Lower leg skin (tissue), 3 donors: Measurements from ENCODE around the gene WNK2.

Source experiments
- POLR2A ChIP-seq, 2 donors: fragments of 450-650 bp; IDR thresholded peaks; one replicate each; pipeline ENCODE4 v1.6.1; 2016 to 2017; ENCODE audit warnings: antibody characterized with exemption in 2 of 2, mild to moderate bottlenecking in 1 of 2, moderate library complexity in 1 of 2
- TF ChIP-seq, protein P1 (sequence below), 3 donors: fragments of 450-650 bp; IDR thresholded peaks; one replicate each; pipeline ENCODE4 v1.5.1; 2016; ENCODE audit warnings: antibody characterized with exemption in 3 of 3, mild to moderate bottlenecking in 3 of 3, moderate library complexity in 2 of 3

GRCh38 chr9:93216073-93216365 lies 32.1 kb downstream of the WNK2 start:
- TF ChIP-seq, protein P1, sequence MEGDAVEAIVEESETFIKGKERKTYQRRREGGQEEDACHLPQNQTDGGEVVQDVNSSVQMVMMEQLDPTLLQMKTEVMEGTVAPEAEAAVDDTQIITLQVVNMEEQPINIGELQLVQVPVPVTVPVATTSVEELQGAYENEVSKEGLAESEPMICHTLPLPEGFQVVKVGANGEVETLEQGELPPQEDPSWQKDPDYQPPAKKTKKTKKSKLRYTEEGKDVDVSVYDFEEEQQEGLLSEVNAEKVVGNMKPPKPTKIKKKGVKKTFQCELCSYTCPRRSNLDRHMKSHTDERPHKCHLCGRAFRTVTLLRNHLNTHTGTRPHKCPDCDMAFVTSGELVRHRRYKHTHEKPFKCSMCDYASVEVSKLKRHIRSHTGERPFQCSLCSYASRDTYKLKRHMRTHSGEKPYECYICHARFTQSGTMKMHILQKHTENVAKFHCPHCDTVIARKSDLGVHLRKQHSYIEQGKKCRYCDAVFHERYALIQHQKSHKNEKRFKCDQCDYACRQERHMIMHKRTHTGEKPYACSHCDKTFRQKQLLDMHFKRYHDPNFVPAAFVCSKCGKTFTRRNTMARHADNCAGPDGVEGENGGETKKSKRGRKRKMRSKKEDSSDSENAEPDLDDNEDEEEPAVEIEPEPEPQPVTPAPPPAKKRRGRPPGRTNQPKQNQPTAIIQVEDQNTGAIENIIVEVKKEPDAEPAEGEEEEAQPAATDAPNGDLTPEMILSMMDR (IDR thresholded peaks at IDR 0.05): no peak
- TF ChIP-seq POLR2A (IDR thresholded peaks at IDR 0.05): no peak
